ENCODE measurements around the gene PRCC.

The PRCC gene, protein sequence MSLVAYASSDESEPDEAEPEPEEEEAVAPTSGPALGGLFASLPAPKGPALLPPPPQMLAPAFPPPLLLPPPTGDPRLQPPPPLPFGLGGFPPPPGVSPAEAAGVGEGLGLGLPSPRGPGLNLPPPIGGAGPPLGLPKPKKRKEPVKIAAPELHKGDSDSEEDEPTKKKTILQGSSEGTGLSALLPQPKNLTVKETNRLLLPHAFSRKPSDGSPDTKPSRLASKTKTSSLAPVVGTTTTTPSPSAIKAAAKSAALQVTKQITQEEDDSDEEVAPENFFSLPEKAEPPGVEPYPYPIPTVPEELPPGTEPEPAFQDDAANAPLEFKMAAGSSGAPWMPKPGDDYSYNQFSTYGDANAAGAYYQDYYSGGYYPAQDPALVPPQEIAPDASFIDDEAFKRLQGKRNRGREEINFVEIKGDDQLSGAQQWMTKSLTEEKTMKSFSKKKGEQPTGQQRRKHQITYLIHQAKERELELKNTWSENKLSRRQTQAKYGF

DNA sequence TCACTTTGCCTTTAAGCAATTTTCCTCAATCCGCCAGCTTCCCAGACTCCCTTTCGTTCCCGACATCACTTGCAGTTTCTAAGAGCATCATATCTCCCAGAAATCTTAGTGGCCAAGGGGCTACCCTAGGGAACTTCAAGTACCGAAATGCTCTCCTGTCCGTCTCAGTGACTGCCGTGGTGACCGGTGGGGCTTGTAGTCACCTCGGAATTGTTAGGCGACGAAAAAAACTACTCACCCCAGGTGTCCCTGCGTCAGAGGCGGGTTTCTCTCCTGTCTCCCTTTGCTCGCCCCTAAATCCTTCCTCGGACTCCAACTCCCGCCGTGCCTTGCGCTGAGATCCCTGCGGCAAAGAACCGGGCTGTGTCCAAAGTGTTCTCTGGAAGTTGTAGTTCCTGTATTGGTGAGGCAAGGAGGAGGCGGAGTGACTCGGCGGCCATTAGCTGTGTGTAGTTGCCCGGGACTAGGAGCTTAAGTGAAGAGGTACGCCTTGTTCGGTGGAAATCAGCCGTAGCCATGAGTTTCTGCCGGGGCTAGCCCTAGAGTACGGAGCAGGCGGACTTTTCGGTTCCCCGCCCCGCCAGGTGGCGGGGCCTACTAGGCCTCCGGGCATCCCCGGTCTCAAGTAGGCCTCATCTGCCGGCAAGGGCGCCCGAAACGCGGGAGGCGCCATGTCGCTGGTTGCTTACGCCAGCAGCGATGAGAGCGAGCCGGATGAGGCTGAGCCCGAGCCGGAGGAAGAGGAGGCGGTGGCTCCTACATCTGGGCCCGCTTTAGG, at the start of gene PRCC:
Gene PRCC (plus strand): TSS at position 435 of the 778 bp plus-strand sequence. CDS start 237 bp downstream, at position 672.
- Histone ChIP-seq H3K27ac (peak within 1 kb of the TSS; percentile 91 to 100 (median 98)), H3K4me3 (peak within 1 kb of the TSS; percentile 60 to 96 (median 87))

DNA sequence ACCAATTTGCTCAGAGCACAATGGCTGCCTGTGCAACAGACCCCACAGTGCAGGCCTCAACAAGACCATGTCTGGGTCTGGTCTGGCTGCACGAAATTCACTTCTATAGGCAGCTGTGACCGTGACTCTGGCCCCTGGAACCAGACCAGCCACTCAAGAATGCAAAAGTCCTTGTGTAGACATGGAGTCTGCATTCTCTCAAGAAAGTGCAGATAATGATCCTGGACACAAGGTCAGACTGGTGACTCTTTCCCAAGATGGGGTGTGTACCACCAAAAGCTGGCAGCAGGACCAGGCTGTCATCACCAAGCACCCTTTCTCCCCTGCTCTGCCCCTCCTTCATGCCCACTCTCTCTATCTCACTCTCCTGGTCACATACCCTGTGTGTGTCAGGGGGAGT, 46.2 kb upstream of the PRCC start:
- Histone ChIP-seq H3K4me3 (no peak overlapping the region), H3K27ac (no peak overlapping the region)

DNA sequence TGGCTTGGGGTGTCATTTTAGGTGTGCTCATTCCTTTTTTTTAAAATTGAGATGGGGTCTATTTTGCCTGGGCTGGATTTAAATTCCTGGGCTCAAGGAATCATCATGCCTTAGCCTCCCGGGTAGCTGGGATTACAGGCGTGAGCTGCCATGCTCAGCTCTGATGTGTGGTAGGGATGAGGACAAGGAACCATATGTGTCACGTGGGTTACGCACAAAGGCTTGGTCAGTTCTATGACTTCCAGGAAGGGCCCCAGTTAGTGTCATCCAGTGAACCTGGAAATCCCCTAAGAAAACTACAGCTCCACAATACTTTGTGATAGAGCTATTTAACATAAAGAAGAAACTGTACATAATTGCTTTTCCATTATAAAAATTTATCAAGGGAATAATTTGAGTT, 45.8 kb upstream of the PRCC start:
- no peak overlapping the region for H3K27ac ChIP-seq
- no peak overlapping the region for H3K4me3 ChIP-seq

DNA sequence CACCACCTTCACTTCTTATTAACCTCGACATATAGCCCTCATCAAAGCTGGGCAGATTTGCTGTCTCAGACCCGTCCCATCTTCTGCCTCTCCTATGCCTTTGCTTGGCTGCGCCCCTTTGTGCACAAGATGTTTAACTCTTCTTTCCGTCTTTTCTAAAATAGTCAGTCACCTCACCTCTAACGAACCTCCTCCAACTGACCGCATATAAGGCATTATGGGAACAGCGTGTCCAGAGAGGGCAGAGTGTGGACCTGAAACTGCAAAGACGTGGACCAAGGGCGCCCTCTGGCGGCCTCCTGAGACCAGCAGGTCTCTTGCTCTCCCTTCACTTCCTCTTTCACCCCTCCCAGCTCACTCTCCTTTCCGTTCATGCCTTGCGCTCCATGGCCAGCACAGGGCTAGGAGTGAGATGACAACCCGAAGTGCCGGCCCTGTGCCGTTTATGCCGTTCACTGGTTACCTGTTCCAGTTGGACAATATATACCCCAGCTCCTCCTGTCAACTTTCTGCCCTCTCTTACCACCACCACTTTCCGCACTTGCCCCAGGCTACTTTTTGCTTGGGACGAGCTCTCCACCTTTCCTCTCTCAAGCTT, 41.6 kb upstream of the PRCC start:
- peak overlapping the region in 7 of 21 experiments; percentile 12 to 95 (median 28) for H3K27ac ChIP-seq

DNA sequence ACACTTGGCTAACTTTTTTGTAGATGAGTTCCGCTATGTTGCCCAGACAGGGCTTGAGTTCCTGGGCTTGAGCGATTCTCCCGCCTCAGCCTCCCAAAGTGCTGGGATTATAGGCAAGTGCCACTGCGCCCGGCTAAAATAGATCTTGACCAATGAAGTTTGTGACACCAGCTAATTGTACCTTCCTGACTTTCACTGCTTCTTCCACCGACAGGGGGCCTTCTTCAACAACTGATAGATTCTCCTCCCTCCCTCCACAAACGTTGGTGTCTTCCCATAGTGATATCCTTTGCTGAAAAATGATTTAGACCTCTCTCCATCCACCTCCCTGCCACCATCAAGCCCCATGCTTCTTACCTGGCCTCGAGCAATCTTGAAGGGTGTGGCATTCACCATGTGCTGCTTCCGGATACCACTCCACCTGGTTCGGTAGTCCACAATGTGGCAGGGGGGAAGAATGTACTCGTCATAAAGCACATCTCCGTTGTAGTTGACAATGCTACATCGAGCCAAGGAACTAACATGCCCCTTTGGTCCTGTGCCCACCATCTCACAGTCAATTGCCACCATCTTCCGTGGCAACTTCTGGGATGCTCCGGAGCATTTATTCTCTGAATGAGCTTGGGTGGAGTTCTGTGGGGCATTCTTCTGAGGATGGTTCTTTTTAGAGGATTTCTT, 40.6 kb upstream of the PRCC start:
- peak overlapping the region in 7 of 21 experiments; percentile 12 to 96 (median 17) for H3K27ac ChIP-seq
- H3K4me3 ChIP-seq: peak overlapping the region; percentile 5 to 89 (median 70)

More for the DNA sequence above, 41.6 kb upstream of the PRCC start:
- peak overlapping the region; percentile 5 to 89 (median 68) for H3K4me3 ChIP-seq

DNA sequence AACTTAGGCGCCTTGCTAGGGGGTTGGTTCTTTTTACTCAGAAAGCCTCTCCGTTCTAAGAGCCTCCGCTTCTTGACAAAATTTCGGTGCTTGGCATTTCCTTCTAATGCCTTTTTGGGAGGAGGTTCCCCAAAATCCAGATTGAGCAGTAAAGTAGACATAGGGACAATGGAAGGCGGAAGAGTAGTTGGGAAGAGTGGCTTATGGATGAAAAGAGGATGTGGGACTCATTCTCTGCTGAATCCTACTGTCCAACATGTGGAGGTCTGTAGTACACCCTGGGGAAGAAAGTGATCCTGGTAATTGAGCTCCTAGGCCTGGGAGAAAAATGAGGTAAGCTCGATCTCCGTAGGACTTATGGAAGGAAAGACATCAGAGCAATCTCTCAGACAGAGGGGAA, 39.8 kb upstream of the PRCC start:
- H3K27ac ChIP-seq: peak overlapping the region in 18 of 21 experiments; percentile 93 to 98 (median 96)
- peak overlapping the region; percentile 68 to 89 (median 80) for H3K4me3 ChIP-seq

DNA sequence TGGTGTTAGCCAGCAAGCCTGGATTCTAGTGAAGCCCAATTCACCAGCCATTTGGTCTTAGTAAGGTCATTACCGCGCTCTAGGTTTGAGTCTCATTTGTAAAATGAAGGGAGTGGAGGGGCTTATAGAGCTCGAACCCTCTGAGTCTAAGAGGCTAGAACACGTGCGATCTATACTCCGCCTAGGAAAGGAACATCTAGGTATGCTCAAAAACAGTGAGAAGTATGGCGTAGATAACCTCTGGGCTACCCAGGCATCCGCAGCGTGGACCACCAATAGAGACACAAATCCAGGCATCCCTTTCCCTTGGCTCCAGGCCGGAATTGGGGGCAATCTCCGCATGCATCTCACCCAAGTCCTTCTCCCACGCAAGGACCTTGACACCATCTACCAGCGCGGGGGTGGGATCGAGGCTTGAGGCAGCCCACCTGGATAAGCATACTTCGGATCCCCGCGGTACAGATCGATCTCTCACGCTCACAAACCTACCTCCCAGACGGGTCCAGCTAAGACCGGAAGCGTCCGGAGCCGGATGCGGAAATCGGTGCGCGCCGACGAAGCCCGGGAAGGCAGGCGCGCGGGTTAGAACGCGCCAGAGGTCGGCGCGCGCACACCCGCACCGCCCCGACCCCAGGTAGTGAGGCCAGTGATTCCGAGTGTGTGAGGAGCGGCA, 39.3 kb upstream of the PRCC start, which contains the start of gene METTL25B:
Gene METTL25B (plus strand): TSS at position 544 of the 673 bp plus-strand sequence. CDS start 636 bp downstream, outside the sequence.
- peak within 1 kb of the TSS; percentile 68 to 89 (median 80) for H3K4me3 ChIP-seq

DNA sequence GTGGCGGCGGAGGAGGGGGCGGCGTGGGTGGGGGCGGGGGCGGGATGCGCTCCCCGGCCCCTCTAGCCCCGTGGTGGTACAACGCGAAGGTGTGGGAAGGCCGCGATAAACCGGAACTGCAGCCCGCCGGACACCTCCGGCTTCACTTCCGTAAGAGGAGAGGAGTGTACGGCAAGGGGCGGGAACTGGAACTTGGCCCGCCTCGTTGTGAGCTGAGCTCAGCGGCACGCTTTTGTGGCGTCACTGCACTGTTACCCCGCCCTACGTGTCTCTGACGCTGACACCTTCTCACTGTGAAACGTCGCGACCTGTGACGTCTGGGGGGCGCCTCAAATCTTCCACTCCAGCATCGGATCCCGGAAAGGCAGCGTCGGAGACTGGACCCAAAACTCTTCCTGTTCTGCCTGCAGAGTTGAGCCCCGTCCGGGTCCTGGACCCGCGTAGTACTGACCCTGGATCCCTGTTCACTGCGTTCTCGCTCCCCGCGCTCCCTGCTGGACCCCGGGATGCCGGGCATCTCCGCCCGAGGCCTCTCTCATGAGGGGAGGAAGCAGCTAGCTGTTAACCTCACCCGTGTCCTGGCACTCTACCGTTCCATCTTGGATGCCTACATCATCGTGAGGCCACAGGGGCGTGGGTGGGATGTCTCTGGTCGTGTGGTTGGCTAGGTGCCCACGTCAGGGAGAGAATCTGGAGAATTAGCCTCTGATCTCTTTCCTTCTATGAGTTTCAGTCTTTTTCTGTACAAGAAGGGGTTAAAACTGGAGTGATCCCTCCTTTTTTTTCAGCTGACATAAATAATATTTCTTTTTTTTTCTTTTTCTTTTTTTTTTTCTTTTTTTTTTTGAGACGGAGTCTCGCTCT, 38.5 kb upstream of the PRCC start, which contains the start of gene ISG20L2:
Gene ISG20L2 (minus strand): TSS at position 168 of the 864 bp plus-strand sequence. CDS start 1,114 bp downstream, outside the sequence.
- H3K4me3 ChIP-seq: peak within 1 kb of the TSS; percentile 68 to 89 (median 80)
- H3K27ac ChIP-seq: peak within 1 kb of the TSS; percentile 64 to 98 (median 96)

More for the DNA sequence above, 39.3 kb upstream of the PRCC start, which contains the start of gene METTL25B:
- peak within 1 kb of the TSS; percentile 64 to 98 (median 96) for H3K27ac ChIP-seq

DNA sequence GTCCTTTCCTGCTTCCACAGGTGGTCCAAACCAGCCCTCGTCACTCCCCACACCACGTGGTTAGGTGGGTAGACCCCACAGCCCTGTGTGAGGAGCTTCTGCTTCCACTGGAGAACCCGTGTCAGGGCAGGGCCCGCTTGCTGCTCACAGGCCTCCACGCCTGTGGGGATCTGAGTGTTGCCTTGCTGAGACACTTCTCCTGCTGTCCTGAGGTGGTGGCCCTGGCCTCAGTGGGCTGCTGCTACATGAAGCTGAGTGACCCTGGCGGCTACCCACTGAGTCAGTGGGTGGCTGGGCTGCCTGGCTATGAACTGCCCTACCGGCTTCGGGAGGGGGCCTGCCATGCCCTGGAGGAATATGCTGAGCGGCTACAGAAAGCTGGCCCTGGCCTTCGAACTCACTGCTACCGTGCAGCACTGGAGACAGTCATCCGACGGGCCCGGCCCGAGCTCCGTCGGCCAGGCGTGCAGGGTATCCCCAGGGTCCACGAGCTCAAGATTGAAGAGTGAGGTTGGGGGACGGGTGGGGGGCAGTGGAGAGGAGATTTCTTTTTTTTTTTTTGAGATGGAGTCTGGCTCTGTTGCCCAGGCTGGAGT, 33.2 kb upstream of the PRCC start:
- Histone ChIP-seq H3K4me3 (no peak overlapping the region), H3K27ac (no peak overlapping the region)

DNA sequence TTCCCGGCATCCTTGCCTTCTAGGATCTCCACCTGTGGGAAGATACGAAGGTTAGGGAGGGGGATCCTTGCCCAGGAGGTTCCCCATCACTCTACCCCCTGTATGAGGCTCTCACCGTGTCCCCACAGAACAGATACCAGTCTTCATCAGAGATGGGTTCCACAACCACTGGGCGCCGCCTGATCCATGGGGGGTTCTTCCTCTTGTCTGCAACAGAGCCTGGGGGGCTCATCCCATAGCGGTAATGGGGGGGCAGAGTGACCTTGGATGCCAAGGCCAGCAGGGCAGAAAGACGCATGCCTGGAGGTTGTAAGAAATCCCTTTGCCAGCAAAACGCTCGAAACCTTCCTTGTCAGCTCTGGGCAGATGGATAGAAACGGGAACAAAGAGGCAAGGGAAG, 28.9 kb upstream of the PRCC start:
- no peak overlapping the region for H3K27ac ChIP-seq
- H3K4me3 ChIP-seq: no peak overlapping the region

DNA sequence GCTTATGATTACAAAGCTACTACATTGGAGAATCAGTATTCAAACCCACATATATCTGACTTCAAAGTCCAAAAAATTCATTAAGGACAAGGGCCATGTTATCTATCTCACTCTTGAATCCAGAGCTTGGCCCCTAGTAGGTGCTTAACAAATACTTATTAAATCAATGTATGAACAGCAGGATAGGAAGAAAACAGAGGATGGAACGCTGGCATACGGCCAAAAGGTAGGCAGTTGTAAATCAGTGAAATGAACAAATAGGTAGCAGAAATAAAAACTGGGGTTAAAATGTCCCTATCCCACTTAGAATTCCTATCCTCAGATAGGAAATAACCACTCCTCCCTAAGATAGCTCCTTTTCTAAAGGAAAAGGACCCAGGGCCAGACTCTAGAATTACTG, 28.4 kb upstream of the PRCC start:
- no peak overlapping the region for H3K27ac ChIP-seq

DNA sequence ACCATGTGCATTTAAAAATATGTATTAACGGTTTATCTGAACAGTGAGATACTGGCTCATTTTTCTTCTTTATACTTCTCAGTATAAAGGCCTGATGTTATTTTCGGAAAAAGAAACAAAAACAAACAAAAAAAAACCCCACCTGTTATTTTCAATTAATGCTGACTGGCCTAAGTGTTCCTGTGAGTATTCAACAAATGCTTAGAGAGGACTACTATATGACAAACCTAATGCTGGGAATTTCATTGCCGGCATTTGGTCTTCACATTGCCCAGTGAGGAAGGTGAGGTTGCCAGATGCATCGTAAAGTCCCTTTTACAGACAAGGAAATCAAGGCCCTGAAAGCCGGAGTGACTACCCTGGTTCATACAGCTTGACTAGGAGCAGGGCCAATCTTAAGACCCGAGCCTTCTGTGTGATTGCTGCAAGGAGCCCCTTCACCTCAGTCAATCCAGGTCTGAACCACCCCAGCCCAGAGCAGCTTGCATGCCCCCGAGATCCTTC, 27.0 kb upstream of the PRCC start:
- H3K4me3 ChIP-seq: peak overlapping the region; percentile 44 to 77 (median 62)
- H3K27ac ChIP-seq: peak overlapping the region; percentile 24 to 91 (median 83)

More for the DNA sequence above, 28.4 kb upstream of the PRCC start:
- H3K4me3 ChIP-seq: no peak overlapping the region

DNA sequence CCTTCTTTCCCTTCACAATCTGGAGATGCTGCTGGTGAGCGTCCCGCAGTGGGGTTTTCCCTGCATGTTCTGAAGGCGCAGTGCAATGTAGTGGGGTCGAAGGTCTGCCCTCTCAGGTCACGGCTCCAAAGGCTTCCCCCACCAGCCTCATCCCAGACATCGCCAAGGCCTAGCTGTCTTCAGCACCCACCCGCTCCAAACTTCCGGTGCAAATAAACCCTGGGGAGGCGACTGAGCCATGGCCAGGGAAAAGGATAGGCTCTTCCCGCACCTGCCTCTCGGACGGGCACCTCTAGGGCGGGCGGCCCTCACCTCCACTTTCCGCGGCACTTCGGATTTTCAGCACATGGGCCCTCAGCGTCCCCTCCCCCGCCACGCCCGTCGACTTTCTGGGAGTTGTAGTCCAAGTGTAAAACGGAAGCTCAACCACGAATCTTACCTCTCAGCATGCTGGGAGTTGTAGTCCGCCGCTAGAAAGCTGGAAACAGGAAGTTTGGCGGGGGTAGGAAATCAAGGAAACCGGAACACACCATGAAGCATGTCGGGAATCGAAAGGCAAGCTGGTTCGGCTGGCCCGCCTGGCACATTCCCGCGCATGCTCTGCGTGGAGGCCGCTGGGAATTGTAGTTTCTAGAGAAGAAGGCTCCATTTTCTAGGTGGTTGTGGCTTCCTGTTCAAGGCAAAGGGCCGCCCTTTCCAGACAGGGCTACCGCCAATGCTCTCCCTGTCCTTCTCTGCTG, 26.4 kb upstream of the PRCC start, which contains the start of gene MRPL24:
Gene MRPL24 (minus strand): TSS at position 348 of the 740 bp plus-strand sequence. CDS start 2,384 bp downstream, outside the sequence.
- Histone ChIP-seq H3K4me3 (peak within 1 kb of the TSS; percentile 44 to 77 (median 62)), H3K27ac (peak within 1 kb of the TSS; percentile 25 to 91 (median 85))

DNA sequence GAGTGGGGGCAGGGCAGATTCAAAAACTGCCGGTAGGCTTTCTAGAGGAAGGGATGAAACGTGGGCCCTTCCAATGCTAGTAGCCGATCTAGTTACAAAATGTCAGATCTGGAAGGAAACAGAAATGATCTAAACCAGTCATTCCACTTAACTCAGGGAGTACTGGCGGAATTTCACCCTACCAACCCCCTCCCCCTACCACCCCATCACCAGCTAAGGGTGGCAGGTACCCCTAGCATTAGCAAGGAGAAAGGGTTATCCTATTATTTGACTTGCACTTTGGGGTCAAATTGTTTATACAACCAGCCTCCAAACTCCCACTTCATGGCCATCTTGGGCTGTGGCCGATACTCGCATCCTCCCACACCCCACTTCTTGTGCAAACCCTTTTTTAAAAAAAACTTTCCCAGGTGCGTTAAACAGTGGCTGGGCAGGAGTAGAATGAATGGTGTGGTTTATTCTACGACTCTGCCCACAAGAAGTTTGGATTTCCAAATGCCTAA, 25.8 kb upstream of the PRCC start:
- H3K27ac ChIP-seq: peak overlapping the region; percentile 25 to 90 (median 85)
- peak overlapping the region in 3 of 7 experiments; percentile 8 to 77 (median 66) for H3K4me3 ChIP-seq

DNA sequence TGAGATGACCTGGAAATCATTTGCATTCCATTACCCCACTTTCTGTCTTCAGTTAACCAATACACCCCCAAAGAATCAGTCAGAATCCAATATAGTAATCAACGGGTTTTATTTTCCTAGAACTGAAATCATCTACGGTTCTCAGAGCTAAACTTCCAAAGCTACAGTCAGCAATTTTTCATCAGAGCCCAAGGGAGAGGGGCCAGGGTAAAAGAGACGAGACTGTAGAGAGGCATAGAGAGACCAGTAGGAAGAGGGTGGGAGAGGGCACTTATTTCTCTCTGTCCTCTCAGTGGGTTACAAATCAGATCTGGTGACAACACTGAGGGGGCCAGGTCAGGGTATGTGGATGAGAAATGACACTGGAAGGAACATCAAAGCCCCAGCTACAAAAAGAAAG, 25.3 kb upstream of the PRCC start:
- no peak overlapping the region for H3K4me3 ChIP-seq
- peak overlapping the region in 18 of 21 experiments; percentile 12 to 90 (median 85) for H3K27ac ChIP-seq

DNA sequence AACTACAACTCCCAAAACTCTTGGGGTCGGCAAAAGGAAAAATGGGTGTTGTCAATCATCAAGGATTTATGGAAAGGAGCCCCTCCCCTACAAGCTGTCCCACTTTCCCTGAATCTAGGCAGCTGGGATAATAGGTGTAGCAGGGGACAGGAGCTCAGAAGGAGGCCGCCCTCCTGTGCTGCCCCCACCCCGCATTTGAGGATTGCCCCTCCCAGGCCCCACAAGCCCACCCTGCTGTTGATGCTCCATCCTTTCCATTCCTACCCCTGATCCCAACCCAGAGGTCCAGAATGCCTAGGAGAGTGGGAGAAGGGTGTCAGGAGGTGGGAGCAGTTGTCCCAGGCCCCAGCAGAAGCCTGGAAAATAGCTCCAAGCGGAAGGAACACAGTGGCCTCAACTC, 24.5 kb upstream of the PRCC start:
- Histone ChIP-seq H3K4me3 (no peak overlapping the region), H3K27ac (peak overlapping the region in 5 of 21 experiments; percentile 16 to 98 (median 80))

All from skin epidermis (tissue), 12 donors.